ENCODE results near the gene AGBL3.
"Not testable (repeated sequence)": the region's sequence is repeated elsewhere in the genome, so short reads cannot be mapped to it uniquely, and the experiment has no call there.

AGBL3 gene

DNA sequence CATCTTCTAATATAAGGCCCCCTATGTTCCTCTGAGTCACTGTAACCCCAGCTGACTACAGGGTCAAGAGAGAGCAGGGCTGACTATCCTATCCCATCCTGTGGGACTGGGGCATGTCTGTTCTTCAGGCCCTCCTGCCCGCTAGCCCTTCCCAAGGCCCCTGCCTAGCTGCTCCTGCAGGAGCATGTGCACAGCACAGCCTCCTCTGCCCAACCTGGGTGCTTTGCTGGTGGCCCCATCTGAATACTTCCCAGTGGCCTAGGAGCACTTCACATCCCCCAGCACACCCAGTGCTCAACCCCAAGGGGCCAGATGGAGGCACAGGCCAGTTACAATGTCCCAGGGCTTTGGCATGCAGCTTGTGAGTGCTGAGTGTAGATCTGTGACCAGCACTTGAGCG lies 37.3 kb downstream of the AGBL3 start:
- no peak for DNase-seq (ENCODE audit: extremely low spot score)
- TF ChIP-seq SP1 (IDR thresholded peaks at IDR 0.05) (no peak), TARDBP (IDR thresholded peaks at IDR 0.05) (no peak), ELF4 (IDR thresholded peaks at IDR 0.05) (no peak), BHLHE40 (IDR thresholded peaks at IDR 0.05; ENCODE audit: borderline replicate concordance) (no peak), CTBP1 (IDR thresholded peaks at IDR 0.05; ENCODE audit: borderline replicate concordance) (no peak), HDGF (IDR thresholded peaks at IDR 0.05; ENCODE audit: borderline replicate concordance) (no peak)
- CTCF ChIA-PET: no interaction called here
- POLR2A ChIA-PET: no interaction called here

DNA sequence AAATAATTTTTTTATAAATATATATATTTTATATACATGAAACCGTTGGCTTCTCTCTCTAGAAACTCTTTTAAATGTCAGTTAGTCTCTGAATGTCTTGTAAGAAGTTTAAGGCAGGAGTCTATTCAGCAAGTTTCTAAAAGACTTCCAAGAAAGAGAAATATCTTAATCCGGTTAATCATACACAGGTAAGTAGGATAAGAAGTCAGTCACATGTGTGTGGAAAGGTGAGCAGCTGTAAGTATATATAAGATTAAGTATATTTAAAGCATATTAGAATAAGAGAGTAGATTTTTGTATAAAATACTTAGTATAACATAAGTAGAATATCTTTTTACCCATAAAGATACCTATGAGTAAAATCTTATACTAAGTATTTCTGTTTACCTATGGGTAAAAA lies 48.9 kb downstream of the AGBL3 start:
- no peak for DNase-seq (ENCODE audit: extremely low spot score)
- CTCF ChIA-PET: interaction anchor here (0.7 kb wide), 1 partner anchor 318 kb away, joined by 3 read pairs; no protein-coding TSS in a partner anchor

DNA sequence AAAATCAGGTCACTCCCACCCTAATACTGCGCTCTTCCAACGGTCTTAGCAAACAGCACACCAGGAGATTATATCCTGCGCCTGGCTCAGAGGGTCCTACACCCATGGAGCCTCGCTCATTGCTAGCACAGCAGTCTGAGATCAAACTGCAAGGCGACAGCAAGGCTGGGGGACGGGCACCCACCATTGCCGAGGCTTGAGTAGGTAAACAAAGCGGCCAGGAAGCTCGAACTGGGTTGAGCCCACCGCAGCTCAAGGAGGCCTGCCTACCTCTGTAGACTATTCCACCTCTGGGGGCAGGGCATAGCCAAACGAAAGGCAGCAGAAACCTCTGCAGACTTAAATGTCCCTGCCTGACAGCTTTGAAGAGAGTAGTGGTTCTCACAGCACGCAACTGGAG lies 80.7 kb downstream of the AGBL3 start:
- DNase-seq (ENCODE audit: extremely low spot score); POLR2A ChIA-PET; CTCF ChIA-PET: not testable (repeated sequence)

More for the DNA sequence above, 48.9 kb downstream of the AGBL3 start:
- POLR2A ChIA-PET: no interaction called here
- TF ChIP-seq FOXA1 (IDR thresholded peaks at IDR 0.05): no peak
- no peak for TF ChIP-seq ZNF384 (IDR thresholded peaks at IDR 0.05)
- no peak for TF ChIP-seq TARDBP (IDR thresholded peaks at IDR 0.05)
- TF ChIP-seq ELF4 (IDR thresholded peaks at IDR 0.05): no peak
- TF ChIP-seq NFRKB (IDR thresholded peaks at IDR 0.05): no peak
- TF ChIP-seq FOXK2 (IDR thresholded peaks at IDR 0.05): no peak
- no peak for TF ChIP-seq SUZ12 (IDR thresholded peaks at IDR 0.05)
- no peak for TF ChIP-seq SP1 (IDR thresholded peaks at IDR 0.05)
- no peak for TF ChIP-seq ARNT (IDR thresholded peaks at IDR 0.05)
- no peak for TF ChIP-seq LEF1 (IDR thresholded peaks at IDR 0.05; ENCODE audit: borderline replicate concordance)
- no peak for TF ChIP-seq HDGF (IDR thresholded peaks at IDR 0.05; ENCODE audit: borderline replicate concordance)
- TF ChIP-seq BHLHE40 (IDR thresholded peaks at IDR 0.05; ENCODE audit: borderline replicate concordance): no peak
- TF ChIP-seq, protein P1, sequence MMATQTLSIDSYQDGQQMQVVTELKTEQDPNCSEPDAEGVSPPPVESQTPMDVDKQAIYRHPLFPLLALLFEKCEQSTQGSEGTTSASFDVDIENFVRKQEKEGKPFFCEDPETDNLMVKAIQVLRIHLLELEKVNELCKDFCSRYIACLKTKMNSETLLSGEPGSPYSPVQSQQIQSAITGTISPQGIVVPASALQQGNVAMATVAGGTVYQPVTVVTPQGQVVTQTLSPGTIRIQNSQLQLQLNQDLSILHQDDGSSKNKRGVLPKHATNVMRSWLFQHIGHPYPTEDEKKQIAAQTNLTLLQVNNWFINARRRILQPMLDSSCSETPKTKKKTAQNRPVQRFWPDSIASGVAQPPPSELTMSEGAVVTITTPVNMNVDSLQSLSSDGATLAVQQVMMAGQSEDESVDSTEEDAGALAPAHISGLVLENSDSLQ (IDR thresholded peaks at IDR 0.05): no peak
- TF ChIP-seq CTBP1 (IDR thresholded peaks at IDR 0.05; ENCODE audit: borderline replicate concordance): no peak
- TF ChIP-seq L3MBTL2 (conservative IDR thresholded peaks at IDR 0.05): no peak
- TF ChIP-seq FOXM1 (IDR thresholded peaks at IDR 0.05; ENCODE audit: borderline replicate concordance): no peak

DNA sequence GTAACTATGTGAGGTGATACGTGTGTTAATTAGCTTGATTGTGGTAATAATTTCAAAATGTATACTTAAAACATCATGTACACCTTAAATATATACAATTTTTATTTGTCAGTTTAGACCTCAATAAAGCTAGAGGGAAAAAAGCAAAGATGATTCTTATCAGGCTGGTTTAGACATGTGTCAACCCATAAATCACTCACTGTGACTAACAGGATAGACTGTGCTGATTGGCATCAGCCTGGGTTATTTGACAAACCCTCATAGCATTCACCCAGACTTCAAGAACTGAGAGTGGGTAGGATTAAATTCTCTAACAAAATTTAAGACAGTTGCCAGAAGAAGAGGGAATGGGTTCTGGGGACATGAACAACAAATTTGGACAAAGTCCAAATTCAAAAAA lies 87.8 kb downstream of the AGBL3 start:
- POLR2A ChIA-PET: no interaction called here
- DNase-seq (ENCODE audit: extremely low spot score): no peak
- TF ChIP-seq NFRKB (IDR thresholded peaks at IDR 0.05): no peak
- TF ChIP-seq FOXA1 (IDR thresholded peaks at IDR 0.05): no peak
- TF ChIP-seq CTBP1 (IDR thresholded peaks at IDR 0.05; ENCODE audit: borderline replicate concordance): no peak
- TF ChIP-seq HDGF (IDR thresholded peaks at IDR 0.05; ENCODE audit: borderline replicate concordance): no peak
- no peak for TF ChIP-seq FOXM1 (IDR thresholded peaks at IDR 0.05; ENCODE audit: borderline replicate concordance)
- TF ChIP-seq ZNF384 (IDR thresholded peaks at IDR 0.05): no peak
- TF ChIP-seq, protein P1 (IDR thresholded peaks at IDR 0.05): peak; percentile 65; the same call in 1 of the 2 replicates
- no peak for TF ChIP-seq SUZ12 (IDR thresholded peaks at IDR 0.05)
- CTCF ChIA-PET: no interaction called here

DNA sequence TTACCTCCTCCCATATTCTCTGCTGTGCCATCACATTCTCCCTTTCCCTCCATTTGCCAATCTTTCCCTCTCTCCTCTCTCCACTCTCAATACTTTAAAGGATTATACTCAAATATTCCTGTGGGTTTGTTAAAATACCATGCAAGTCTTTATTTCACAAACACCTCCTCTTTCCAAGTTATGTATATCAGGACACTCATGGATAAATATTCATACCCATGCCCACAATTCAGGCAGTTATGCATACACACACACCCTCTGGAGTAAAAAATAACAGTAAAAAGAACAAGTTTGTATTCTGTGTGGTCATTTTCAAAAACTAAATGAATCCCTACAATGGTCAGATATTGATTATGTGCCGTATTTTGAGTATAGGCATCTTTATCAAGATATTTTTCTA lies 88.2 kb downstream of the AGBL3 start:
- ChIA-PET POLR2A (no interaction called here), CTCF (no interaction called here)
- no peak for DNase-seq (ENCODE audit: extremely low spot score)
- TF ChIP-seq L3MBTL2 (conservative IDR thresholded peaks at IDR 0.05) (no peak), LEF1 (IDR thresholded peaks at IDR 0.05; ENCODE audit: borderline replicate concordance) (no peak), TARDBP (IDR thresholded peaks at IDR 0.05) (no peak), FOXM1 (IDR thresholded peaks at IDR 0.05; ENCODE audit: borderline replicate concordance) (no peak), ZNF384 (IDR thresholded peaks at IDR 0.05) (no peak), BHLHE40 (IDR thresholded peaks at IDR 0.05; ENCODE audit: borderline replicate concordance) (no peak), ELF4 (IDR thresholded peaks at IDR 0.05) (no peak), HDGF (IDR thresholded peaks at IDR 0.05; ENCODE audit: borderline replicate concordance) (no peak), CTBP1 (IDR thresholded peaks at IDR 0.05; ENCODE audit: borderline replicate concordance) (no peak), FOXA1 (IDR thresholded peaks at IDR 0.05) (no peak), FOXK2 (IDR thresholded peaks at IDR 0.05) (no peak), SUZ12 (IDR thresholded peaks at IDR 0.05) (no peak), ARNT (IDR thresholded peaks at IDR 0.05) (no peak), NFRKB (IDR thresholded peaks at IDR 0.05) (no peak), SP1 (IDR thresholded peaks at IDR 0.05) (no peak)
- TF ChIP-seq, protein P1 (IDR thresholded peaks at IDR 0.05): no peak

DNA sequence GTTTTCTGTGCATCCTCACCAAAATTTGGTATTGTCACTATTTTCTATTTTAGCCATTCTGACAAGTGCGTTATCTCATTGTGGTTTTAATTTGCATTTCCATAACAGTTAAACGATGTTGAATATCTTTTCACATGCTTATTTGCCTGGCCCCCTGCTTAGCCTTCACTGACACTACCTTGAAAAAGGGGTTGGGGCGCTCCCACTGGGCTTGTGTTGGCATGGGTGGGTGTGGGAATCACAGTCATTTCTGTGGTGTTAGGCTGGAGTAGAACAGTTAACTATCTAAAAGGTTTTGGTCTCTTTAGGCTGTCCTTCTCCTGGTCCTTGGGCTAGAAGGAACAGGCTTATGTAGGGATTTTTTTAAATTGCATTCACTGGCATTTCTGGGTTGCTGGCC lies 89.4 kb downstream of the AGBL3 start:
- CTCF ChIA-PET: interaction anchor here (0.6 kb wide), 1 partner anchor 643 kb away, joined by 3 read pairs; no protein-coding TSS in a partner anchor
- no peak for TF ChIP-seq NFRKB (IDR thresholded peaks at IDR 0.05)
- TF ChIP-seq CTBP1 (IDR thresholded peaks at IDR 0.05; ENCODE audit: borderline replicate concordance): no peak
- TF ChIP-seq ZNF384 (IDR thresholded peaks at IDR 0.05): no peak
- no peak for TF ChIP-seq L3MBTL2 (conservative IDR thresholded peaks at IDR 0.05)
- POLR2A ChIA-PET: no interaction called here
- no peak for DNase-seq (ENCODE audit: extremely low spot score)

DNA sequence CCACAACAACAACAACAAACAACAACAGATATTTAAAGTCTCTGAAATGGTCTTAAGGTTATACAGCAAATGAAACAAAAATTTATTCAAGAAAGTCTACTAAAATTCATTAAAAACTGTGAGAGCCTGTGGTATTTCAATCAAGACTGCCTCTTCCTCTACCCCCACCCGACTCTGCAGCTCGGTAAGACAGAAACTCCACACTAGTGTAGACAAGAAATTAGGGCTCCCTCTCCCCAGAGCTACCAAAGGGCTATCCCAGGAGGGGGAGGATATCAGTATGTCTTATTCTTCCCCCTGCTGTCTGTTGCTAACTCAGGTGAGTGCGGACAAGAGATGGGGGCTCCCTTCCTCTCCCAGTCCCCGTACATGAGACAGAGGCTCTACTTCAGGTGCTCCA lies 90.6 kb downstream of the AGBL3 start:
- CTCF ChIA-PET: no interaction called here
- POLR2A ChIA-PET: no interaction called here
- no peak for TF ChIP-seq FOXM1 (IDR thresholded peaks at IDR 0.05; ENCODE audit: borderline replicate concordance)
- no peak for TF ChIP-seq FOXA1 (IDR thresholded peaks at IDR 0.05)
- no peak for TF ChIP-seq BHLHE40 (IDR thresholded peaks at IDR 0.05; ENCODE audit: borderline replicate concordance)
- no peak for TF ChIP-seq ELF4 (IDR thresholded peaks at IDR 0.05)
- TF ChIP-seq, protein P1 (IDR thresholded peaks at IDR 0.05): no peak
- TF ChIP-seq SP1 (IDR thresholded peaks at IDR 0.05): no peak
- no peak for DNase-seq (ENCODE audit: extremely low spot score)

Data from HEK293T (cell line).